GM18907 (cell line): ENCODE results near the gene ITGB4.
"Not testable (repeated sequence)": the region's sequence is repeated elsewhere in the genome, so short reads cannot be mapped to it uniquely, and the experiment has no call there.

ENCODE experiments used
- ATAC-seq: cut with Tn5 transposase; IDR thresholded peaks from one replicate; pipeline ENCODE4 v1.9.1; 2021; ENCODE audit warnings: mild to moderate bottlenecking, moderate library complexity; ENCODE audit not compliant: unreplicated experiment

The ITGB4 gene

DNA sequence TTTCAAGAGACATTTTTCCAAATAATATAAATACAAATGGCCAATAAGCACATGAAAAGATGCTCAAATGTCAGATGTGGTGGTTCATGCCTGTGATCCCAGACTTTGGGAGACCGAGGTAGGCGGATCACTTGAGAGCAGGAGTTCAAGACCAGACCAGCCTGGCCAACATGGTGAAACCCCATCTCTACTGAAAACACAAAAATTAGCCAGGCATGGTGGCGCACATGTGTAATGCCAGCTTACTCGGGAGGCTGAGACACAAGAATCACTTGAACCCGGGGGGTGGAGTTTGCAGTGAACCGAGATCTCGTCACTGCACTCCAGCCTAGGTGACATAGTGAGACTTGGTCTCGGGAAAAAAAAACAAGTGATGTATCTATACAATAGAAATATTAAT is 46.6 kb downstream of the ITGB4 start:
- no peak for ATAC-seq

DNA sequence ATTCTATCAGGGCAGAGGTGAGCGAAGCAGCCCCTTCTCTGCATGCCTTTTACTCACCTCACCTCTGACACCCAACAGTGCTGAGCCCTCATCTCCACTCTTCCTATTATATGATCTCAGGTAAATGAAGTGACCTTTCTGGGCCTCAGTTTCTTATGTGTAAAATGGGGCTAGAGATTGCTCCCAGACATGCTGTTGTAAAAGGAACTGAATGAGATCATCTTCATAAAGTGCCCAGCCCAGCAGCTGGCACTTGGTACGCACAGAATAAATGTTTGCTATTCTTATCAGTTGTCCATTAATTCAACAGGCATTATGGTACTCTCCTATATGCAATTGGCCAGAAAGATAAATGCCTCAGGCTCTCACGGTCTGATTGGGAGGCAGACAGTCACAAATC is 48.3 kb downstream of the ITGB4 start:
- ATAC-seq = no peak

DNA sequence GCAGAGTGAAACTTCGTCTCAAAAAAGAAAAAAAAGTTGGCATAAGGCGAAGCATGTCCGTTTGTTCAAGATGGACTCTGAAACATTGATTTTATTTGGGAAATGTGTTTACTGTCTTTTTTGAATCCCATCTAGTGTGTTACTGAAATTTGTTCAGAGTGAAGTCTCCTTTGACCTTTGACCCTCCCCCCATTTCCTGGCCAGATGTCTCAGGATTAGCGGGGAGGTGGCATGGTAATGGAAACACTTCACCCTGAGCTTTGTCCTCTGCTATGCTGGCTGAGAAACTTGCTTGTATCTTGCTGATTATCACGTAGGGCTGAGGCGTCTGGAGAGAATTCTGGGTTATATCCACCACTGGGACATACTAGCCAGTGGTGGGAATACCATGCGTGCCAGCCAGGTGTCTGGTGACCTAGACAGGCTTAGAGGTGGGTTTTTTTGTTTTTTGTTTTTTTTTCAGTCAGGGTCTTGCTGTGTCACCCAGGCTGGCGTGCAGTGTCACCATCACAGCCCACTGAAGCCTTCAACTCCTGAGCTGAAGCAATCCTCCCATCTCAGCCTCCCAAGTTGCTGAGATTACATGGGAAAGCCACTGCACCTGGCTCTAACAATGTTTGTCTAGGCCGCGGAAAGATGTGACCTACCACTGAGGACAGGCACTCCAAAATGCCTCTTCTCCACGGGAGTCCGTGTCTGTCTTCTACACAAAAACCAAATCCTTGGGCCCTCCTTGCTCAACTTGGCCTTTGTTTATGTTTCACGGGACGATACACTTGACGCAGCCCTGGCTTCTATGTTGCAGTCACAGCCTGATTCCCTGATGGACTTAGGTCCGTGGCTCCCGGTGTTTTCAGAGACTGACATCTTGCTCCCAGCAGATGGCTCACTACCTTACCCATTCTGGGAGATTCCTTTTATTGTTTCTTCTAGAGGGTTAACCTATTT is 50.3 kb downstream of the ITGB4 start:
- ATAC-seq = no peak

DNA sequence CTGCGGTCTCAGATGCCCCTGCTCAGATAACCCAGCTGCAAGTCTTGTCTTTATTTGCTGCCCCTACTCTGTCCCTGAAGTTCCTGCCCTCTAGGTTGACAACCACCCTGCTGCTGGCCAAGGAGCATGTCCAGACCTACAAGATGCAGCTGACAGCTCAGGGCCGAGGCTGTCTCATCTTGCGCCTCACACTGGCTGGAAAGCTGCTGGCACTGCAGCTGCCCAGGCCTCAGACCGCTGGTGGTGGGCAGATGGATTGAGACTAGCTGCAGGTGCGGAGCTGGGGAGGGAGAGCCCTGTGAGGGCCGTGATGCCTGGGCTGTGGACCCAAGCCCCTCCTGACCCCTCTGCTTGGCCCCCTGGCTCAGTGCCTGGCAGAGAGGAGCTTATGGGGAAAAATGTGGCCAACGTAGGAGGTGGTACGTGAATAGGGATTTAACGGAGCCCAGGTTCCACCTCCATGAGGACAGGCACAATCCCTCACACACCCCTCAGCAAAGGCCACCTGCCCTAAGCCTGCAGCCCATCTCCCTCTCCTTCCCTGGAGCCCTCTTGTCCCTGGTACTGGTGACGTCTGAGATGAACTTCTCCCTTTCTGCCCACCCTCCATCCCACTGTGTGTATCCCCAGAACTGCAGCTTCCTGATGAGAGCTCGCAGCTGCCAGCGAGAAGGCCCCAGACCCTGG is 52.0 kb downstream of the ITGB4 start:
- no peak for ATAC-seq

DNA sequence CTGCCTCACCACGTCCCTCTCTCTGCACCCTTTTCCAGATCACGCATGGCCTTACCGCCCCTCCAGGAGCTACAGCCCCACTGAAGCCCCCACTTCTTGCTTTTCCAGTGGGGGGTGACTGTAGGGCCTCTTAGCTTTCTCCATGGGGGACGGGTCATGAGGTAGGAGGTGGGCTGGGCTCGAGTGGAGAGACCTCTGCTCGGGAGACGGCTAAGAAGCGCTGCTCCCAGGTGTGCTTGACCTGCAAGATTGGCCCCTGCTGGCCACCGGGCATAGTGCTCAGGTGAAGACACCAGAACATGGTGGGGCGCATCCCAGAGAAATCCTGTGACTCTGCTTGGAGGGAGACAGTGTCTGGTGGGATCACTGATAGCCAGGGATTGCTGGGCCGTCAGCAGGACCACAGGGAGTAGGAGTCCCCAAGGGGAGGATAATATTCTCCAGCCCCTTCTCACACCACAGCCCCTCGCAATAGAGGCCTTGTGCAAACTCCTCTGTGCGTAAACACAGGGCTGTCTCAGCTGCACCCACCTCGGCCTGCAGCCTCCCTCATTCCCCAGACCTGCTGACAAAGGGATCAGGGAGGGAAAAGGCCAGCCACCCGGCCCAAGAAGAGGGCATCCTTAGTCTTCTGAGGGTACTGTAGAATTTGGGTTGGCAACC is 52.7 kb downstream of the ITGB4 start:
- ATAC-seq = no peak

DNA sequence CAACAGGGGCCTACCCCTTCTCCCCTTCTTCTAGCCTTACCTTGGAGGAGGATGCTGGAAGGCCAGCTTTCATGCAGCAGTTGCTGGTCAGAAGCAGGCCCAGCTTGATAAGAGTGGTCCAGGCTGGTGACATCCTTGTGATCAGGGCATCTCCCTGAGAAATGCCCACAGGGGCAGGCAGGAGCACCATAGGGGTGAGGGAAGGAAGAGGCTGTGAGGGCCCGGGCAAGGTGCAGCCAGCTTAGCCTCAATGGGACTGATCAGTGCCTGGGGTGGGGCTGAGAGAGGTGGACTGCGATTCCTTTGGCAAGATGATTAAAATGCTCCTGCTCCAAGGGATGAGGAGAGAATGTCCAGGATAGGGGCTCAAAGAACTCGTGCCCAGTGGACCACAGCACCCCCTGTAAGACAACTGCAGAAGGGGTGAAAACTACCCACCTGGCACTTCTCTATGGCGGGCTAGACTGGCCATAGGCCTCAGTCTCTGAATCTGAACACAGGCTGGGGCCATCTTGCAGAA is 53.3 kb downstream of the ITGB4 start:
- ATAC-seq = no peak

DNA sequence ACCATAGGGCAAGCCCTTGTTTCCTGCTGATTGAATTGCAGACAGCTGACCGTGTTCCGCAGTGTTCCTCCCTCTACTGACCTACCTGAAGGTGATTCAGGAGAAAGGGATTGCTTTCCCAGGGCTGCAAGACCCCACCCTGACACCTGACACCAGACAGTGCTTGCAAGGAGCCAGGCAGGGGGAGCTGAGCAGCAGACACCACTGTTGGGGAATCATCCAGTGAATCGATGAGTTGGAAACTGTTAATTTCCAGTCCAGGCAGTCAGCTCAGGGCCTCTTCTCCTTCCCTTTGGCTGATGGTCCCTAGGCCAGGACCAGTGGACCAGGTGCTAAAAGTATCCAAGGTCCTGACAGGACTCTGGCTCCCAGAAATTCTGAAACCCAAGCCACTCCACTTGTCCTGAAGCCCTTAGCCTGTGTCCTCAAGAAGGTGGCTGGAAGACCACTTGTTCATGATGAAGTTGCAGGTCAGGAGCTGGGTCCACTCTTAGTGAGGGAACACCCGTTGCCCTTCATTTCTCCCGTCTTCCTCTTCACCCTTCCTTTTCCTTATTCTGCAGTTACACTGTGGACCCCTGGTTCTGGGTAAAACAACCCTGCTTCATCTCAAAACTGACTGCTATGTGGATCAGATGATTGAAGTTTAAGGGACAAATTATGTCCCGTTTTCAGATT is 53.9 kb downstream of the ITGB4 start:
- no peak for ATAC-seq

DNA sequence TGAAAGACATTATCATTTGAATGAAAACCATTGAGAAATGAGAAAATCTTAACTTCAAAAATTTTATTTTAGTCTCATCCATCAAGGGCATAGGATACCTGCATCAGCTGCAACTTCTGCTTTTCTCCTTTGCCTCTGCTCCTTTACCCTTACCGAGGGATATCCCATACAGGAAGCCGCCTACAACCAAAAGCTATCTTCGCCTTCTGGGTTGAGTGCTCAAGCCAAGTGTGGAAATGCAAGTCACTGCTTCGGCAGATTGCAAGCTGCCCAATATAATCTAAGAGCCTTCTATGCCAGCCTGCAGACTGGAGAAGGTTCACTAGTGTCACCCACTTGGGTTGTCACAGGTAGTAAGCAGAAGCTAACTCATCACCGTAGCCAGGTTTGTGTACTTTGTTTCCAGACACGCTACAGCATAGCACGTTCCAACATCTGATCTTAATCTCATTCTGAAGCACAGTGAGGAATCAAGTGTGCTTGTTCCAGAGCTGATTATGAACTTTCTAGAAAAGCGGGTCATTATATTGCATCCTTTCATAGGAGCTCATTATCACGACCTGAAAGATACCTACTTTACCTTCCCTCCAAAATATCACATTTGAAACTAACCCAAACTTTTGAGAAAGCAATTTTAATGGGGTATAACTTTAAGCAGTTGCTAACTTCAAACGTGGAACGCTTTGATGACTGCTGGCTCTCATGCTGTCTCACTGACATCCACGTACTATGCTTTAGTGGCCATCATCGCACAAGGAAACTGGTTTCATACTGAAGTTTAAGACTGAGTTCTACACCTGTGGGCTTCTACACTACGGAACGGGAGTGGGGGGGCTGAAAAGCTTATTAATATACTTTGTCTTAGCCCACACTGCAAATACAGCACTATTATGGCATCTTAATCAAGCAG is 55.4 kb downstream of the ITGB4 start:
- no peak for ATAC-seq

DNA sequence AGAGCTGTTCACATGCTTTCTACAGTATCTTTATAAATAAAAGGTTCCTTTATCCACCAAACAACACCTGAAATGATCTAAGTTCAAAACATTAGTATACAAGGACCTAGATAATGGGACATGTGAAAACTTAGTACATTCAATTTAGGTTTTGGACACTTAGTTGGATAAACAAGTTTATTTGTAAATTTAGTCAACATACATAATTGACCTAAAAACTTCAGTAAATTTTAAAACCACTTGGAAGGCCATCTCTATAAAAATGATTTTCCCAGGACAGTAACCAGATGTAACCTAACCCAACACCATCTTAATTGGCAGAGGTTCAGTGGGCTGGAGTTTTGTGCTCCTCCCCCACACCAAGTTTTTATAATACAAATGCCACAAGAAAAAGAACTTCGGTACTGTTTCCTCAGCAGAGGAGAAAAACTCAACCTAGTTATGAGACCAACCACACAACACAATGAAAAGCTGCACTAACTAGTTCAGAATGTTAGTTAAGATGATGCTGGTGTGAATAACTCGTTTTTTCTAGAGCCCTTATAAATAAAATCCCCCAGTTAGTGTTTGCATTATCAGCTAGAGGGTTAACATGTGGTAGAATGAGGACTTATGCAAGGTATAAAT is 56.1 kb downstream of the ITGB4 start:
- ATAC-seq = no peak

DNA sequence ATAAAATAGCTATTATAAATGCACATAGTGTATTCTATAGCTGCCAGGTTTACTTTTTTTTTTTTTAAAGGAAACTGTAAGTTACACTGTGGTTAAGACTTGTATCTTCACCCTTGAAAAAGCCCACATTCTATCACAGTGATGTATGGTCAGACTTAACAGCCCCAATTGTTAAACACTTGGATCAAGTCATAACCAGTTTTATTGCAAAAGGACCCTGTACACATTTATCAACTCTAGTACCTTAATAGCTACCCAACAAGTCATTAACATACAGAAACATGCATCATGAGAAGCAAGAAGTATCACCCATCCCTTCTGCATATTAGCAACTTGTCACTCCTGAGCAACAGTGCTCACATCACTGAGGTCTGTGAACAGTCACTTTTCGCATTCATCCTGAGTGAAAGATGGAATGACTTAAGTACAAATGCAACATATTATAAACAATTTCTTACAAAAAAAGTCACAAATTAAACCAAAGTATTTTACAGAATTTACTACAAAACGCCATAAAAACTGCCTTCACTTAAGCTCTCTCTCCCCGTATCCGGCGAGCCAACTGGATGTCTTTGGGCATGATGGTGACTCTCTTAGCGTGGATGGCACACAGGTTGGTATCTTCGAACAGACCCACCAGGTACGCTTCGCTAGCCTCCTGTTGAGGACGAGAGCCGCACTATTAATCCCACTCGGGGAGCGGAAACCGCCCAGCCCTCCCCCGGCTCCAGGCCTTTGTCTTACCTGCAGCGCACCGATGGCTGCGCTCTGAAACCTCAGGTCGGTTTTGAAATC is 57.0 kb downstream of the ITGB4 start:
- ATAC-seq = not testable (repeated sequence)

DNA sequence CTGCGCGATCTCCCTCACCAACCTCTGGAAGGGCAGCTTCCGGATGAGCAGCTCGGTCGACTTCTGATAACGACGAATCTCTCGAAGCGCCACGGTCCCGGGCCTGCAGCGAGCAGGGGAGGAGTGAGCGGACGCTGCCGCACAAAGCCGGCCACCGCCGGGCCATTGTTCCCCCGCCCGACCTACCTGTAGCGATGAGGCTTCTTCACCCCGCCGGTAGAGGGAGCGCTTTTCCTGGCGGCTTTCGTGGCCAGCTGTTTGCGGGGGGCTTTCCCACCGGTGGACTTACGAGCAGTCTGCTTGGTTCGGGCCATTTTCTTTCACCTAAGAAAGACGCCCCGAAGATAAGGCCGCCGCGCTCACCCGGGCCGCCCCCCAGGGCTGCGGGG is 57.6 kb downstream of the ITGB4 start:
- ATAC-seq = no peak

DNA sequence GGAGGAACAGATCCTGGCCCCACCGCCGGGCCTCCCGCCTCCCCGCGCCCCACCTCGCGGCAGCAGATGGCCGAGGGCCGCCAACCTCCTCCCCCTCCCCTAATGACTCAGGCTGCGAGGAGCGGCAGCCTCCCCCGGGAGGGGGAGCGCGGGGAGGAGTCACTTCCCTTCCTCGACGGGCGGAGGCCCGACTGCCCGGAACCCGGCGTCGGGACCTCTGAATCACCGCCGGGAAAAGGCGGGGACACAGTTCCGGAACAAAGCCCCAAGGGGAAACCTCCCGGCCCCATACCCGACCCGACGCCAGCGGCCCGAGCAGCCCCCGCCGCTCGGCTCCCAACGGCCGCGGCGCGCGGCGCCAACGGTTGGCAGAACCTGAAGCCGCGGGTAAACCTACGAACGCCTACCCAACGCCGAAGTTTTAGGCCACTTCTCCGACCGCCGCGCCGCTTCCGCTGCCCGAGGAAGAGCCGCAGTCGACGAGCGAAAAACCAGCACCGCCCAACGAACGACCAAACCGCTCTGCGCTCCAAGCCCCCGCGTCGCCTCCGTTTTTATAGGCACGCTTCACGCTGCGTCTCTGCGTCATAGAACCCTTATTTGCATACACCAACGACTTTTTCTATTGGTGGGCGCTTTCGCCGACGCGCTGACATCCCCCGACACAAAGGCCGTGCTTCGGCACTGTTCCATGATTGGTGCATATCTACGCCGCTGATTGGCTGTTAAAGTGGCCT is 58.2 kb downstream of the ITGB4 start:
- peak; percentile 66 for ATAC-seq

DNA sequence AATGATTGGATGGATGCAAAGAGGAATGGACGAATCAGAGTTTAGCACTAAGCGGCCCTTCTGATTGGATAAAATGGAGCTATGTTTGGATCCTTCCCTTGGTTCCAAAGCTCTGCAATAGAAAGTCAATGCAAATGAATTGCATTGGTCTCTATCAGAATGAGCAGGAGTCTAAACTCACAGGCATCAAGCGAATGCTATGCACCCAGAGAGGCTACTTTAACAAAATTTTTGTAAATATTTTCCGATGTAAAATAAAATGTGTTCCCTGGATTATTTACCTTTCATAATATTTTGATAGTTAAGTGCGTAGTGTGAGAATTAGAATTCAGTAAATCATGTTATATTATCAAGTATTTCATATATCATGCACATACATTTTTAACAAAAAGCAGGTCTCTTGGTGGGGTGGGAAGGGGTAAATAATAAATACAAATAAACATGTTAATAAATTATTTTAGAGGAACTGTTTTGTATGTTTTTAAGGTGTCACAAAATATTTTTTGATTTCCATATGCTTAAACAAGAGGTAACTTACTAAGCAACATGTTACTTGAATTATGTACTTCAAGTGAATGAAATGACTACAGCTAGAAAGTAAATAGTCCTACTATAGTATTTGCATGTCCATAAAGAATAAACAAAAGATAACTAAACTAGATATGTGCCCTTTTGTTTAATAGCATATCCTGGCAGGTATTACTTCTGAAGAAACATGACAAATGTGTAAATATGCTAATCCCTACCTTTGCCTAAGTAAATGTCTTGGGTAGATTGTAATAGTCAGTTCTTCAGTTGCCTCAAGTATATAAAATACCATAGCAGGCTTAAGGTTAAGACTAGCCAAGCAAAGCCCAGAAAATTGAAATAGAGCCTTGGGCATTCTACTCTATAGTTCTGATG is 59.0 kb downstream of the ITGB4 start:
- no peak for ATAC-seq

DNA sequence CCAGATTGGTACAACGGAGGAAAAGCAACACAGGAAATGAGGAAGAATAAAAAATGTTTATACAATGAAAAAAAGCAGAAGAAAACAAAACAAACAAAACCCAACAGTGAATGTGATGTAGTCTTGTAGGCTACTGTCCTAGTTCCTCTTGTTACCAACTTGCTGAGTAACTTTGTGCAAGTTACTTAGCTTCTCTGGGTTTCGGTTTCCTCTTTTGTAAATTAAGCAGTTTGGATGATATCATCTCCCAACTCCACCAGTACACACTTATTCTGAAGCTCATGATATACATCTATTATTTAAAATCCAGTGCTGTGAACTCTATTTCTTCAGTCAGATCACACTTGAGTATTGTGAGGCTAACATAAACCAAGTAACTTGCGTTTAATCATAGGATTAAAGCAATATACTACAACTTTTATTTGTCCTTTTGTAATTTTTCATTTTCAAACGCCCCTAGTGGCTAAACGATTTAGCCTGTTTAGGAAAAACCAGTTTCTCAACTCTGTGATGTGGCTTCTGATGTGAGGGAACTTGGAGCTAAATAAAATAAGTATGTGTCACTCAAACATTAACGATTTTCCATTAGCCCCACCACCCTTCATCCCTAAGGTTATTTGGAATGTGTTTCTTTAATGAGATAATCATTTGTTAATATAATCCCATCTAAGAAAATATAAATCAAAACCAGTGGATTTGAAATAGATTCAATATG is 62.0 kb downstream of the ITGB4 start:
- ATAC-seq = peak; percentile 17

DNA sequence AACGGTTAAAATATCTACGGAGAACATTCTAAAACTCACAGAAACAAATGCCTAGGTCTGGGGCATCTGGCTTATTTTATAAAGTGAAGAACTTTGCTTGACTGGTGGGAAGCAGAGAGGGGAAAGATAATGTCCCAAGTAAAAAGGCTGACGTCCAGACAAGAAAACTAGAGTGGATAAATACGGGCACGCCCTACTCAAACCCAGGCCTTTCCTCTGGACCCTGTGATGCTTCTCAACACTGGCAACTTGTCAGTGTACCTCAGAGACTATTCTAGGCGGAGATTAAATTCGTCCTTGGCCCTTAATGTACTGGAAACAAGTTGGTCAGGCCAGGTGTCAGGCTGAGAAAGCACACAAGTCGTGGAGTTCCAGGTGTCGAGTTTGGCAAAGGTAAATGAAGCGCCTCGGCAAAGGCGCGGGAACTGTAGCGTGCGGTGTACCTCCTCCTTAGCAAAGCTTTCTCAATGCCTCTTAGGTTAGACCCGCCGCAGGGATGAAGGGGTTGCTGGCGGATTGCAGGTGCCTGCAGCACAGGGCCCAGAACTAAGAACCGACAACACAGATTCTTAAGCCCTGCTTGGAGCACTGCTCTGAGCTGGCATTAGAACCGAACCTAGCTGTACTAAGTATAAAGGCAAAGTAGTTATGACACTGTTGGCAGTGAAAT is 62.7 kb downstream of the ITGB4 start:
- ATAC-seq = peak; percentile 7
